Neural cell (in vitro differentiated cells): Measurements from ENCODE around the gene QKI. TPM values are rescaled to one million over a fixed set of nuclear protein-coding genes. Genes with fewer than 3 reads are reported as not detected.

ENCODE experiments used
- H2AFZ ChIP-seq: fragments of 200-600, 300-800 bp; sonication (generic), shearing (Covaris generic); 2 replicates; pipeline ENCODE4 v1.6.0; 2014; ENCODE audit warnings: low read depth, mild to moderate bottlenecking, antibody characterized with exemption, low read length, moderate library complexity
- H3F3A ChIP-seq: fragments of 200-600 bp; shearing (Covaris generic); 2 replicates; pipeline ENCODE4 v1.6.1; 2016; ENCODE audit warnings: mild to moderate bottlenecking, moderate library complexity, mixed read lengths, antibody characterized with exemption, low read length; ENCODE audit not compliant: insufficient read depth, poor library complexity, severe bottlenecking
- H3K27ac ChIP-seq: fragments of 200-600, 300-800 bp; sonication (generic), shearing (Covaris generic); 2 replicates; pipeline ENCODE4 v1.5.1; 2014; ENCODE audit warnings: mild to moderate bottlenecking, low read length, moderate library complexity
- H3K27me3 ChIP-seq: fragments of 300-800, 200-600 bp; sonication (generic), shearing (Covaris generic); 2 replicates; pipeline ENCODE4 v1.6.0; 2014; ENCODE audit warnings: mild to moderate bottlenecking, low read depth, low read length, moderate library complexity; ENCODE audit not compliant: insufficient read depth
- H3K36me3 ChIP-seq: fragments of 300-800, 200-600 bp; sonication (generic), shearing (Covaris generic); 2 replicates; pipeline ENCODE4 v1.5.1; 2014; ENCODE audit warnings: mild to moderate bottlenecking, antibody characterized with exemption, low read length, moderate library complexity; ENCODE audit not compliant: insufficient read depth
- H3K4me2 ChIP-seq: fragments of 300-800, 200-600 bp; sonication (generic), shearing (Covaris generic); 2 replicates; pipeline ENCODE4 v1.6.0; 2014; ENCODE audit warnings: mild to moderate bottlenecking, low read length
- H3K4me3 ChIP-seq: fragments of 300-800, 200-600 bp; sonication (generic), shearing (Covaris generic); 2 replicates; pipeline ENCODE4 v1.5.1; 2014; ENCODE audit warnings: mild to moderate bottlenecking, low read length, moderate library complexity
- H3K79me2 ChIP-seq: fragments of 200-600 bp; shearing (Covaris generic); replicated peaks from 2 replicates; pipeline ENCODE4 v1.6.0; 2014; ENCODE audit warnings: mild to moderate bottlenecking, low read length, moderate library complexity; ENCODE audit not compliant: insufficient read depth
- H3K9ac ChIP-seq: fragments of 300-800, 200-600 bp; sonication (generic), shearing (Covaris generic); 2 replicates; pipeline ENCODE4 v1.6.1; 2016; ENCODE audit warnings: mild to moderate bottlenecking, low read length, mixed read lengths
- H3K9me2 ChIP-seq: fragments of 200-600 bp; shearing (Covaris generic); 2 replicates; pipeline ENCODE4 v1.6.1; 2016; ENCODE audit warnings: mild to moderate bottlenecking, low read length, mixed read lengths; ENCODE audit not compliant: insufficient read depth
- H3K9me3 ChIP-seq: fragments of 200-600, 300-800 bp; sonication (generic), shearing (Covaris generic); 2 replicates; pipeline ENCODE4 v1.6.1; 2016; ENCODE audit warnings: mild to moderate bottlenecking, mixed run types, low read length, moderate library complexity, mixed read lengths
- H4K20me1 ChIP-seq: fragments of 200-600 bp; shearing (Covaris generic); 2 replicates; pipeline ENCODE4 v1.6.1; 2016; ENCODE audit warnings: mild to moderate bottlenecking, mixed run types; ENCODE audit not compliant: insufficient read depth
- CTCF ChIP-seq: fragments of 450-650 bp; IDR thresholded peaks from 2 replicates; pipeline ENCODE4 v1.5.1; 2014; ENCODE audit warnings: antibody characterized with exemption, mild to moderate bottlenecking, moderate library complexity; ENCODE audit not compliant: poor library complexity, severe bottlenecking
- EP300 ChIP-seq: fragments of 450-650 bp; conservative IDR thresholded peaks from 2 replicates; pipeline ENCODE4 v1.6.1; 2014; ENCODE audit warnings: antibody characterized with exemption, mild to moderate bottlenecking, moderate library complexity; ENCODE audit not compliant: poor library complexity, severe bottlenecking
- EZH2 ChIP-seq: fragments of 200-600, 300-800 bp; shearing (Covaris generic), sonication (generic); IDR thresholded peaks from 2 replicates; pipeline ENCODE4 v1.6.1; 2014; ENCODE audit warnings: antibody characterized with exemption, low read length, borderline replicate concordance, mild to moderate bottlenecking; ENCODE audit not compliant: insufficient read depth, poor library complexity, severe bottlenecking
- MXI1 ChIP-seq: fragments of 450-650 bp; conservative IDR thresholded peaks from 2 replicates; pipeline ENCODE4 v1.6.1; 2014; ENCODE audit warnings: antibody characterized with exemption, mild to moderate bottlenecking; ENCODE audit not compliant: poor library complexity, severe bottlenecking
- POLR2AphosphoS5 ChIP-seq: IDR thresholded peaks from 2 replicates; pipeline ENCODE4 v1.6.1; 2012
- RAD21 ChIP-seq: fragments of 450-650 bp; conservative IDR thresholded peaks from 2 replicates; pipeline ENCODE4 v1.6.1; 2014; ENCODE audit warnings: antibody characterized with exemption, mild to moderate bottlenecking, moderate library complexity
- REST ChIP-seq: IDR thresholded peaks from 2 replicates; pipeline ENCODE4 v1.6.1; 2012; ENCODE audit warnings: borderline replicate concordance
- SMC3 ChIP-seq: fragments of 450-650 bp; conservative IDR thresholded peaks from 2 replicates; pipeline ENCODE4 v1.6.1; 2014; ENCODE audit warnings: antibody characterized with exemption, mild to moderate bottlenecking, moderate library complexity; ENCODE audit not compliant: poor library complexity
- TAF1 ChIP-seq: IDR thresholded peaks from 2 replicates; pipeline ENCODE4 v1.6.1; 2012; ENCODE audit warnings: low read depth
- polyA minus RNA-seq: library from RNA; depleted of rRNA, polyadenylated mRNA; stranded (reverse); fragments of >200 nt; gene quantifications from 2 replicates; pipeline ENCODE4 v1.2.3, GENCODE V29; 2014
- polyA plus RNA-seq: library from polyadenylated mRNA; depleted of rRNA; stranded (reverse); fragments of >200 nt; gene quantifications from 2 replicates; pipeline ENCODE4 v1.2.3, GENCODE V29; 2014

Gene QKI
- polyA plus RNA-seq: 36.1 and 39.0 TPM in 2 replicates
- 157 and 176 TPM in 2 replicates for polyA minus RNA-seq

GRCh38 chr6:163414117-163414945 is at the start of gene QKI:
QKI (plus strand) TSS chr6:163414718; CDS start chr6:163415194, 476 bp downstream.
- peaks cover 60% of the 10 kb centered on the region for H3K79me2 ChIP-seq
- H3K9me2 ChIP-seq: no peaks in the 10 kb centered on the region
- no peaks in the 10 kb centered on the region for H3K27me3 ChIP-seq
- H2AFZ ChIP-seq: peak within 1 kb of the TSS; percentile 35
- H3K9ac ChIP-seq: peak within 1 kb of the TSS; percentile 92
- H3F3A ChIP-seq: peaks cover 9% of the 10 kb centered on the region
- H3K4me3 ChIP-seq: peak within 1 kb of the TSS; percentile 84
- no peaks in the 10 kb centered on the region for H4K20me1 ChIP-seq
- no peaks in the 10 kb centered on the region for H3K36me3 ChIP-seq
- peak; percentile 82 for TF ChIP-seq POLR2AphosphoS5
- no peak for TF ChIP-seq CTCF
- no peak for TF ChIP-seq REST
- TF ChIP-seq RAD21: peak; percentile 23
- TF ChIP-seq TAF1: peak; percentile 57
- TF ChIP-seq EP300: no peak
- TF ChIP-seq EZH2: no peak
- peak; percentile 12 for TF ChIP-seq SMC3
- TF ChIP-seq MXI1: no peak
- H3K9me3 ChIP-seq: no peaks in the 10 kb centered on the region
- no peak within 1 kb of the TSS for H3K4me2 ChIP-seq
- H3K27ac ChIP-seq: peak within 1 kb of the TSS; percentile 94

- H3K27ac ChIP-seq: no peak overlapping the region
- H3K4me2 ChIP-seq: no peak overlapping the region
- H3K9ac ChIP-seq: no peak overlapping the region
- no peak for TF ChIP-seq MXI1
- H4K20me1 ChIP-seq: no peaks in the 10 kb centered on the region
- no peaks in the 10 kb centered on the region for H3K9me2 ChIP-seq
- no peaks in the 10 kb centered on the region for H3K9me3 ChIP-seq
- no peak overlapping the region for H2AFZ ChIP-seq
- H3K4me3 ChIP-seq: no peak overlapping the region
- H3K36me3 ChIP-seq: no peaks in the 10 kb centered on the region
- H3K27me3 ChIP-seq: no peaks in the 10 kb centered on the region
- no peaks in the 10 kb centered on the region for H3K79me2 ChIP-seq
- no peaks in the 10 kb centered on the region for H3F3A ChIP-seq
These were observed 48.2 kb upstream of the QKI start for GRCh38 chr6:163366288-163366687.
